MCF 10A (cell line): ENCODE results near the gene TTC32. TPM values are rescaled to one million over a fixed set of nuclear protein-coding genes. Genes with fewer than 3 reads are reported as not detected.
A peak's percentile ranks its signal among the peaks of the same experiment; 100 is the strongest.
"Not testable (repeated sequence)": the region's sequence is repeated elsewhere in the genome, so short reads cannot be mapped to it uniquely, and the experiment has no call there.

Experiments used
- BruUV-seq: library from RNA; stranded (reverse); fragments of 400-500 nt; replicated peaks from 2 replicates; lab custom pipeline; 2021; lab: Mats Ljungman, UMichigan
- CTCF ChIA-PET: fragments of 300-600 bp; sonication (Branson Sonifier 250); formaldehyde crosslinking; extraction: SDS; loops from one replicate; lab custom pipeline; 2021; ENCODE audit warnings: antibody characterized with exemption, inconsistent platforms; lab: Yijun Ruan, JAX
- POLR2A ChIA-PET: fragments of 300-600, 350-650 bp; sonication (Branson Sonifier 250); formaldehyde crosslinking; extraction: SDS; loops from one replicate; lab custom pipeline; 2020; ENCODE audit warnings: antibody characterized with exemption, inconsistent platforms; lab: Yijun Ruan, JAX
- DNase-seq: peaks from one replicate; pipeline ENCODE4 v3.0.0-alpha.2; 2018; ENCODE audit not compliant: unreplicated experiment
- H3K27ac Mint-ChIP-seq: one replicate; pipeline ENCODE4 v1.8.0; 2022; ENCODE audit warnings: mild to moderate bottlenecking, low read depth, mixed read lengths; ENCODE audit not compliant: unreplicated experiment
- H3K27me3 Mint-ChIP-seq: one replicate; pipeline ENCODE4 v1.8.0; 2022; ENCODE audit warnings: mixed read lengths; ENCODE audit not compliant: insufficient read depth, unreplicated experiment
- H3K36me3 Mint-ChIP-seq: one replicate; pipeline ENCODE4 v1.8.0; 2022; ENCODE audit warnings: mild to moderate bottlenecking, moderate library complexity, mixed read lengths; ENCODE audit not compliant: insufficient read depth, unreplicated experiment
- H3K4me1 Mint-ChIP-seq: one replicate; pipeline ENCODE4 v1.8.0; 2022; ENCODE audit warnings: mixed read lengths; ENCODE audit not compliant: insufficient read depth, unreplicated experiment
- H3K4me3 Mint-ChIP-seq: one replicate; pipeline ENCODE4 v1.8.0; 2022; ENCODE audit warnings: mild to moderate bottlenecking, moderate library complexity, mixed read lengths; ENCODE audit not compliant: unreplicated experiment
- H3K9me3 Mint-ChIP-seq: one replicate; pipeline ENCODE4 v1.8.0; 2022; ENCODE audit warnings: mixed read lengths; ENCODE audit not compliant: unreplicated experiment
- CTCF ChIP-seq: fragments of 200-600 bp; IDR thresholded peaks from one replicate; pipeline ENCODE4 v1.8.0; 2022; ENCODE audit warnings: antibody characterized with exemption, mild to moderate bottlenecking; ENCODE audit not compliant: unreplicated experiment
- intact Hi-C: fragments of 100-400 bp; cut with micrococcal nuclease; formaldehyde crosslinking; loops from 2 replicates; pipeline ENCODE4 v1.14.1; 2022
- total RNA-seq: library from RNA; stranded (reverse); gene quantifications from 2 replicates; pipeline ENCODE4 v1.2.3, GENCODE V29; 2022

TTC32 gene
- total RNA-seq, 1 experiment from 2014 or later = 14.1 TPM

DNA sequence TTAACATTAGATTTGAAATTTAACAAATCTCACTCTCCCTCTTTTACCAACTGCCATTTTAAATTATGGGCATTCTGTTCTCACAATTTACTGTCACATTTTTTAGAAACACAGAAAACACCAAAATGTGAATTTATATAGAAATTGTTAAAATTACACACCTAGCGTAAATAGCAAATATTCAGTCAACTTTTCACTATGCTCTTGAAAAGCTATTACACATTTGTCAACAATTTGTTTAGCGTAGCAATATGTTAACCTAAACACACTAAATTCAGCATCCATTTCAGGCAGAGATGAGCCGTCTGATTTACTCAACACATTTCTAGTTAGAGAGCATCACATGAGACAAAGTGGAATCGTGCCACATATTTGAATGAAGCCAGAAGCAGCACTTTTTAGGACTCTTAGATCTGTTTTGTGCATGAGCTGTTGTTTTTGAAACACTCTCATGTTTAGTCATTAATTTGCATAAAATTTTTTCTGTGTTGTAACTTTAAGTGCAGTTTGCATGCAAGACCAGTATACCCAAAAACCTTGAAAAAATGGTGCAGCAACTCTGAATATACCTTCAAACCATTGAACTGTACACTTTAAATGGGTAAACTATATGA, 8.2 kb downstream of the TTC32 start:
- no peak for TF ChIP-seq CTCF
- Mint-ChIP-seq H3K36me3 (peaks cover 27% of the 10 kb centered on the region), H3K27me3 (no peaks in the 10 kb centered on the region), H3K27ac (peak overlapping the region; percentile 12), H3K4me1 (peaks cover 41% of the 10 kb centered on the region), H3K9me3 (no peaks in the 10 kb centered on the region), H3K4me3 (no peak overlapping the region)
- intact Hi-C loops = no loop called here
- no TSS peak for BruUV-seq
- no peak for DNase-seq
- ChIA-PET POLR2A (interaction anchor here (1.1 kb wide), 1 partner anchor 7 kb away, joined by 4 read pairs; no protein-coding TSS in a partner anchor), CTCF (no interaction called here)

- POLR2A ChIA-PET, H3K9me3 Mint-ChIP-seq, intact Hi-C loops, H3K27me3 Mint-ChIP-seq, BruUV-seq, H3K4me3 Mint-ChIP-seq, H3K27ac Mint-ChIP-seq, CTCF ChIA-PET, DNase-seq: not testable (repeated sequence)
- H3K36me3 Mint-ChIP-seq = peaks cover 16% of the 10 kb centered on the region
- peaks cover 28% of the 10 kb centered on the region for H3K4me1 Mint-ChIP-seq
These were observed 9.8 kb downstream of the TTC32 start for GRCh38 chr2:19891971-19892370.

DNA sequence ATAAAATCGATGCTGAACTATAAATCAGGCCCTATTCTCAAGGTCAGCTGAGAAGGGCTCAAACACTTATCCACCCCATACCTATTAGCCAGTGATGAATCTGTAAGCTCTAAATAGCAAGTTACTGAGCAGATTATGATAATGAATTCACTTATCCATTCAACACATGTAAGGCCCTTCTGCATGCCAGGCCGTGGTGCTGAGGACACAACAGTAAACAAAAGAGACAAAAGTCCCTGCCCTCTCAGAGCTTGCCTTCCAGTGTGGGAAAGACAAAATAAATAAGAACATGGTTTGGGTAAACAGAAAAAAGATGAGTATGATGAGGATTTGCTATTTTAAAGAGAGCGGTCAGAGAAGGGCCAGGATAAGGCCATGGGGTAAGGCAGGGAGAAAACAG, 11.7 kb downstream of the TTC32 start:
- no peak for DNase-seq
- H3K27me3 Mint-ChIP-seq = no peaks in the 10 kb centered on the region
- H3K4me3 Mint-ChIP-seq = no peak overlapping the region
- no peak for TF ChIP-seq CTCF
- ChIA-PET CTCF (no interaction called here), POLR2A (interaction anchor here (0.6 to 1.5 kb wide), 2 partner anchors 10 to 463 kb away, joined by 3 to 7 read pairs; no protein-coding TSS in a partner anchor)
- H3K27ac Mint-ChIP-seq = peak overlapping the region; percentile 27
- H3K36me3 Mint-ChIP-seq = peaks cover 11% of the 10 kb centered on the region
- H3K9me3 Mint-ChIP-seq = no peaks in the 10 kb centered on the region
- intact Hi-C loops = no loop called here
- H3K4me1 Mint-ChIP-seq = peaks cover 20% of the 10 kb centered on the region
- no TSS peak for BruUV-seq

DNA sequence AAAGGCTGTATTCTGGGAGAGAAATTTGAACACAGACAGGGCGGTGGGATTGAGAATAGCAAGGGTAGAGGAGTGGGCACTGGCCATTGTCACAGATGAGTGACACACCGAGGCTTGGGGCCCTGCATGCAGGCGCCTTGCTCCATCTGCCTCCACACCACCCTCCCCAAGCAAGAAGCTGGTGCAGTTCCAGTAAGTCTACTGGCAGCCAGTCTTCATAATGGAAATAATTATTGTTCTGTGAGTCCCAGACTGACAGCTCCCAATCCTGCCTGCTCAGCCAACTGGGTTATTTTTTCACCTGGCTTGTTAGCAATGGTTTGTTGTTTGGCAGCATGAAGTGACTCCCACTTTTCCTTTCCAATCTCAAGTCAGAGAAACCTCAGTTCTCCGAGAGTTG, 13.0 kb downstream of the TTC32 start:
- DNase-seq = no peak
- TF ChIP-seq CTCF = no peak
- no TSS peak for BruUV-seq
- no peaks in the 10 kb centered on the region for H3K27me3 Mint-ChIP-seq
- ChIA-PET POLR2A (interaction anchor here (1.5 kb wide), 1 partner anchor 11 kb away, joined by 7 read pairs; no protein-coding TSS in a partner anchor), CTCF (interaction anchor here (0.8 to 1.3 kb wide), 2 partner anchors 9 to 15 kb away, joined by 4 read pairs; no protein-coding TSS in a partner anchor)
- no peaks in the 10 kb centered on the region for H3K9me3 Mint-ChIP-seq
- no peak overlapping the region for H3K27ac Mint-ChIP-seq
- intact Hi-C loops = no loop called here
- H3K36me3 Mint-ChIP-seq = peaks cover 4% of the 10 kb centered on the region
- H3K4me3 Mint-ChIP-seq = no peak overlapping the region
- H3K4me1 Mint-ChIP-seq = peaks cover 14% of the 10 kb centered on the region
